COR-L47 (cell line): Measurements from ENCODE around the gene CHMP5.
A peak's percentile ranks its signal among the peaks of the same experiment; 100 is the strongest.
"Not testable (repeated sequence)": the region's sequence is repeated elsewhere in the genome, so short reads cannot be mapped to it uniquely, and the experiment has no call there.

Experiments used
- DNase-seq: peaks from one replicate; lab custom pipeline; 2025; lab: John Stamatoyannopoulos, UW

Gene CHMP5

DNA sequence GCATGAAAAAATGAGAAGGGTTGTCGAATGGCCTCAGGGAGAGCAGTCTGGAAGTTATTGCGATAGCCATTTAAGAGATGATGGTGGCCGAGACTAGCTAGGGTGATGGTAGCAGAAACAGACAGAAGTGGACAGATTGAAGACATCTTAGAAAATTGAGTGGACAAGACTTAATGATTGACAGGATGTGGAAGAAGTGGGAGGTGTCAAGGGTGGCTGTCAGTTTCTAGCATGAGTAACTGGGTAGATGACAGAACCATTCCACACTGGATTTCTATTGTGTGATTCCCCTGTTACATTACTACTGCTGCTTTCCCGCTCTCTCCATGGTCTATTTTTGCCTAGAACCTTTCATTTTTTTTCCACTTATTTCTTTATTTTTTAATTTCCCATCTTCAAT, 12.6 kb downstream of the CHMP5 start:
- no peak for DNase-seq

GRCh38 chr9:33285502-33285901, 20.7 kb downstream of the CHMP5 start:
- DNase-seq = no peak

DNA sequence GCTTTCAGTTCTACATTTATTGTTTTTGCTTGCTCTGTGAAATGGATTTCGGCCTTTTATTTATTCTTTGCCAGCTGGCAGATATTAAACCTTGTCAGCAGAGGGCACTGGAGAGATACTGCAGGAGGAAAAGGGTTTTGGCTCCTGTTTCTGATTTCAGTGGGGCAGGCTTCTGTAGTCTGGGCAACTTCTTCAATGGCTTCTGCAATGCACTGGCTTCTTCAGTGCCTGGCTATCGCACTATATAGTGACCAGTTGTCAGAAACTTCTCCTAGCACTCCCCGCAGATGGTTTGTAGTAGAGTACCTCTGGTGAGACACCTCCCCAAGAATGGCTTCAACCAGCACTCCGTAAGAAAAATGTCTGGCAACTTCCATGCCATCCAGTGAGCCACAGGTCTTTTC, 22.2 kb downstream of the CHMP5 start:
- peak; percentile 48 for DNase-seq

DNA sequence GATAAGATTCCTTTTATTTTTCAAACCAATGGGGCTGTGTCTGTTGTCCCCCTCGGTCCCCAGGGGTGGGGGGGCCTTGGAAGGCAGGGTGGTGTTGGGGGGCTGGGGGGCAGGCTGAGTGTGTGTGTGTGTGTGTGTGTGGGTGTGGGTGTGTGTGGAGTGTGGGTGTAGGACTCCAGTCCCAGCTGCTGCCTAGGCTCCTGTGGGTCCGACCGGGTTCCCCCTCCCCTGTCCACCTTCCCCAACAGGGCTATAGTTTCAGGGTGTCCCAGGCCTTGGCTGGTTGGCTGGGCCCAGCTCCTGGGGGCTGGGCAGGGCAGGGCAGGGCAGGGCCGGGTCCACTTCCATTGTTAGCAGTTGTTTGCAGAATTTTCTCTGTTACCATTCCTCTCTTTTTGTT, 23.4 kb downstream of the CHMP5 start:
- DNase-seq = no peak

DNA sequence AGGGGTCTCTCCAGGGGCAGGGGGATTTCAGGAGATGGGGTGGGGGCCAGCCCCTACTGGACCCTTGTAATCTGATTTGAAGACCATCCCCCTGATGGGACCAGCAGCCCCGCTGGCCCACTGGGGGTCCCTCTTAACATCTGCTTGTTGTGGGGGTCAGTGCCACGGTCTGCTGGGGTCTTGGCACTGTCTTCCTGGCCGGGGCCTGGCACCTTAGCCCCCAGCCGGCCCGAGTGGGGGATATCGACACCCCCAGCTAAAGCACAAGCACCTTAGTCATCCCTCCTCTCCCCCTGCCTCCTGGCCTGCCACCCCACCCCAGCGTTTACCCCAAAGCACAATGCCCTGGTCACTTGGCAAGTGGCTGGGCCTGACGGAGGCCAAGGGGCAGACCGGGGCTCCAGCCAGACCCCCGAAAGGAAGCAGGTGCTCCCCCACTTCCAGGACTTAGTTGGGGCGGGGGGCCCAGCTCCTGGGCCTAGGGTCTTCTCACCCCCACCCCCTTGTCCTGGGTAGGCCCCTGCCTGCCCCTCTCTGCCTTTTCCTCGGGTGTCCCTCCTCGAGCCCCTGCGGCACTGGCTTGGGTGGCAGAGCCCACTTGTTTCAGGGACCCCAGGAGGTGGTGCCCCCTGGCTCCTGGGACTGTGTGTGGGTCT, 24.1 kb downstream of the CHMP5 start:
- no peak for DNase-seq

- DNase-seq = no peak
Measured at GRCh38 chr9:33289496-33289895, 24.6 kb downstream of the CHMP5 start.

DNA sequence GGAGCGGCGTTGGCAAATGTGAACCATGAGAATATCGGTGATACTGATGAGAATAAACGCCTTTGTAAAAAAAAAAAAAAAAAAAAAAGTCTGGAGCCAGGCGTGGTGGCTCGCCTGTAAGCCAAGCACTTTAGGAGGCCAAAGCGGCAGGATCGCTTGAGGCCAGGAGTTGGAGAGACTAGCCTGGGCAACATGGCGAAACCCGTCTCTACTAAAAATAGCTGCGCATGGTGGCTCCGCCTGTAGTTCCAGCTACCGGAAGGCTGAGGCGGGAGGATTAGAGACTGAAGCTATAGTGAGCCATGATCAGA, 25.0 kb downstream of the CHMP5 start:
- no peak for DNase-seq

DNA sequence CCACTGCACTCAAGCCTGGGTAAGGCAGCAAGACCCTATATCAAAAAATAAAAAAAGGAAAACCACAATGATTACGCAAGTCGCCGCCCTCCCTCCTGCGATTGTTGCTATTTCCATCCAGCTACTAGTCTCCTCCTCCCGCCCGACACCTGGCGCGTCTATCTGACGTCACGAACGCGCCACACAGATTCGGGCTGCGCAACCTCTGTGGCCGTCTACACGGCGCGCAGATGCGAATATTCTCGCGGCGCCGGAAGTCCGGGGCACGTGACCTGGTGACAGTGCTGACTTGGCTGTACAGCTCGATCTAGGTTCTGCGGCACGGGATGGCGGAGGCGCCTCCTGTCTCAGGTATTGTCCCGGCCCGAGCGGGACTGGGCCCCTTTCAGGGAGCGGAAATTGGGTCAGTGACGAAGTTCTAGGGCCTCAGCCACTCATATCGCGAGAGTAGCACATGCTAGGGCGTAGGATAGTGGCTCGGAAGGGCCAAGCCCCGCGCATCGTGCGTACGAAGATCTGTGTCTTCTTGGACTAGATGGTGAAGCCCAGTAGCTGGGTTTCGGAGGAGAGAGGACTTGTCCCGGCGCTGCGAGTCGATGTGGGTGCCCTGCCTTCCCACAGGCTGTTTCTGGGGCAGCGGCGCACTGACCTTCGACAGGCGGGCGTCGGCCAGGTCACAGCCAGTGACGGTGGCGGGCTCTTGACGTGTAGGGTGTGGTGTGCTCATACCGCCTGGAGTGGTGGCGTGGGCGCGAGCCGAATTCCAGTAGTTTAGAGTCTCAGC, 25.6 kb downstream of the CHMP5 start, which contains the start of gene NFX1:
Gene NFX1 (plus strand): TSS at position 270 of the 784 bp plus-strand sequence. CDS start 57 bp downstream, at position 327.
- peak; percentile 95 for DNase-seq

DNA sequence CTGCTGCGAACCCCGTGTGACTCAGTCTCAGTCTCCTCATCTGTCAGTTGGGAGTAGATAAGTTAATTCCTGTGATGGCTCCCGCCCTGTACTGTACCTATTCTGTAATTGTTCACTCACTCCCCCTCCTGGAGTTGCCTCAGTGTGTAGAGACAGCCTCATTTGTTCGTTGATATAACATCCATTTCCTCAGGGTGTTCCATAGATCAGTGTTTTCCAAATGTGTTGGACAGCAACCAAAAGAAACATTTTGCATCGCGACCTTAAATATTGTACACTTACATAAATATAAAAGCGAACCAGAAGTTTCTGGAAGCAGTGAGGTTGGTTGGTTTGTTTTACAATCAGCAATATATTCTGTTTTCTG, 26.2 kb downstream of the CHMP5 start:
- DNase-seq = no peak

- DNase-seq = no peak
Measured at GRCh38 chr9:33291901-33292300, 27.1 kb downstream of the CHMP5 start.

GRCh38 chr9:33293782-33294181, 28.9 kb downstream of the CHMP5 start:
- DNase-seq = no peak

- DNase-seq = no peak
Measured at GRCh38 chr9:33294670-33295432, 30.0 kb downstream of the CHMP5 start.

GRCh38 chr9:33295571-33295970, 30.7 kb downstream of the CHMP5 start:
- DNase-seq = no peak

GRCh38 chr9:33297432-33297831, 32.6 kb downstream of the CHMP5 start:
- DNase-seq = no peak

DNA sequence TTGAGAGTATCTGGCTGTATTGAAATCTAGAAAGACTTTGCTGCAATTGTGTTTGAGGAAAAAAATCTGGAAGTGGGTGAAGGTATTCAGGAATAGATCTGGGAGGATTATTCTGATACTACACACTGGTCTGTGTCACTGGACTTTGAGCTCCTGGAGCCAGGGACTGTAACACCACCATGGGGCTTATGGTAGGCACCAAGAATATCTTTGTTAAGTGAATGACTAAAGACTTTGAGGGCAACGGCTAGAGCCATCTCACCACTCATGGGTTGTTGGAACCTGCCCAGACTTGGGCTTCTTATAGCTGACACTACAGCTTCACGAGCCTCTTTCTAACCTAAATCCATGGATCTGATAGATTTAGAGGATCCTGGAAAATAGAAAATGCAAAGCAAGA, 35.7 kb downstream of the CHMP5 start:
- no peak for DNase-seq

- no peak for DNase-seq
Measured at GRCh38 chr9:33304362-33304761, 39.5 kb downstream of the CHMP5 start.

DNA sequence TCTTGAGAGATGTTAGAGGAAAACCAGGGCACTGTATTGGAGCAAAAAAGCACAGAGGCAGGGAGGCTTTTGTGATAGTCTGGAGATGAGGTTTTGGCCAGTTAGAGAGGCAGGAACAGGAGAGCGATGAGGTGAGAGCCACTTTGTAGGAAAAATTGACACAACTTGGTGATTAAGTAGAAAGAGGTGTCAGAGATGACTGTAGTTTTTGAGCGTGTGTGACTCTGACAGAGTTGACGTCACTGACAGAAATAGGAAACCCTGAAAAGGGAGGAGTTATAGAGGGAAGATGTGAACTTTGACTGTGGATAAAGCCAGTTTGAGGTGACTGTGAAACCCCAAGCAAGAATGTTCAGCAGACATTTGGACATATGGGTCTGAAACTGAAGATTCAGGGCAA, 41.2 kb downstream of the CHMP5 start:
- no peak for DNase-seq

DNA sequence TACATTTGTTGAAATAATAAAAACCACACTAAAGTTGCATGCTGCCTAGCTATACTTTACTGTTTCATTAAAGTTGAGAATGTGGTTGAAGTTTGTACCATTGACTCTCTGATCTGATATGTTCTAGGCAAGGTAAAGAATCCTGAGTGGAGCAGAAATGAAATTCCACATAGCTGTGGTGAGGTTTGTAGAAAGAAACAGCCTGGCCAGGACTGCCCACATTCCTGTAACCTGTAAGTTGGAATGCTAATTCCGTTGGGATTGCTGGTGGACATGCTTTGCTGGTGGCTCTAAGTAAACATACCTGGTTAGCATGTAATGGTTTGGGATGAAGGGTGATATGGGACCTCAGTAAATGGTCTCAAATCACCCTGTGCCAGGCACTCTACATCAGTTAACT, 42.2 kb downstream of the CHMP5 start:
- no peak for DNase-seq

DNA sequence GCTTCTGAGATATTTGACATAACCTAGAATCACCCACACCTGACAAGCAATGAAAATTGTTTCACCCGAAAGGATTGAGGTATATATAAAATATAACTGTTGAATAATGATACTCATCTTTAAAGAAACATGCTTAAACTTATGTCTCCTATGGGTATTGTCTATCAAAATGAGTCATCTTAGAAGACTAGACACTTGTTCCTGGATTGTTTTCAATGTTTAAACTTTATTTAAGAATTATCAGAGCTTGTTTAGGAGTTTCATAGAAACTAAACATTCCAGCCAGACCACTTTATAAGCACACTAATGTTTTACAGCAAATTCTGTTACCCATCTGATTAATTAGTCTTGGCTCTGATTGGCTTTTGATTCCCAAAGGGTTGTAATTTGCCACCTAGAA, 45.1 kb downstream of the CHMP5 start:
- no peak for DNase-seq

GRCh38 chr9:33310748-33311147, 45.9 kb downstream of the CHMP5 start:
- no peak for DNase-seq

GRCh38 chr9:33311953-33312352, 47.1 kb downstream of the CHMP5 start:
- DNase-seq = no peak

- DNase-seq = no peak
Measured at GRCh38 chr9:33315371-33315770, 50.5 kb downstream of the CHMP5 start.

DNA sequence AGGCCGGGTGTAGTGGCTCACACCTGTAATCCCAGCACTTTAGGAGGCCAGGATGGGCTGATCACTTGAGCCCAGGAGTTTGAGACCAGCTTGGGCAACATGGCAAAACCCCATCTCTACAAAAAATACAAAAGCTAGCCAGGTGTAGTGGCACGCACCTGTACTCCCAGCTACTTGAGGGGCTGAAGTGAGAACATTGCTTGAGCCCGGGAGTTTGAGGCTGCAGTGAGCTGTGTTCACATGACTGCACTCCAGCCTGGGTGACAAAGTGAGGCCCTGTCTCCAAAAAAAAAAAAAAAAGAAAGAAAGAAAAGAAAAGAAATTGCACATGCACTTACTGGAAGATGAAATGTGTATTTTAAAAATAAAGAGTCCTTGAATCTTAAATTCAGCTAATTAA, 52.3 kb downstream of the CHMP5 start:
- not testable (repeated sequence) for DNase-seq
